Hypothalamus (tissue), 51 donors: ENCODE results near the gene WDR45B.
A peak's percentile ranks its signal among the peaks of the same experiment; 100 is the strongest.

ENCODE experiments used
- DNase-seq, 51 donors: peaks; one replicate each; lab custom pipeline; 2025; lab: John Stamatoyannopoulos, UW

Gene WDR45B

GRCh38 chr17:82648165-82648668, at the start of gene WDR45B:
Gene WDR45B, minus strand, starts transcription at chr17:82648444. Its CDS starts 104 bp downstream, at chr17:82648340.
- peak; percentile 26 to 97 (median 91) for DNase-seq

GRCh38 chr17:82697808-82698064, 49.5 kb upstream of the WDR45B start:
- DNase-seq, result no peak

- peak in 7 of 51 donors; percentile 19 to 60 (median 39) for DNase-seq
Measured at GRCh38 chr17:82696916-82697807, 48.9 kb upstream of the WDR45B start.

GRCh38 chr17:82696259-82696658, 48.0 kb upstream of the WDR45B start:
- DNase-seq, result no peak

- no peak for DNase-seq
Measured at GRCh38 chr17:82694647-82695046, 46.4 kb upstream of the WDR45B start.

GRCh38 chr17:82693168-82693867, 45.1 kb upstream of the WDR45B start:
- DNase-seq, result no peak

GRCh38 chr17:82692268-82692667, 44.0 kb upstream of the WDR45B start:
- no peak for DNase-seq

GRCh38 chr17:82691714-82692113, 43.5 kb upstream of the WDR45B start:
- no peak for DNase-seq

GRCh38 chr17:82690786-82691489, 42.7 kb upstream of the WDR45B start:
- DNase-seq, result peak in 24 of 51 donors; percentile 23 to 83 (median 48)

GRCh38 chr17:82689077-82689476, 40.8 kb upstream of the WDR45B start:
- peak in 2 of 51 donors; percentile 20 to 25 for DNase-seq

- no peak for DNase-seq
Measured at GRCh38 chr17:82687871-82688270, 39.6 kb upstream of the WDR45B start.

- peak in 25 of 51 donors; percentile 15 to 64 (median 46) for DNase-seq
Measured at GRCh38 chr17:82687375-82687861, 39.2 kb upstream of the WDR45B start.

GRCh38 chr17:82686366-82687324, 38.4 kb upstream of the WDR45B start:
- DNase-seq, result no peak

- DNase-seq, result no peak
Measured at GRCh38 chr17:82685291-82685690, 37.0 kb upstream of the WDR45B start.

GRCh38 chr17:82684228-82684841, 36.1 kb upstream of the WDR45B start:
- DNase-seq, result no peak

GRCh38 chr17:82683534-82683933, 35.3 kb upstream of the WDR45B start:
- DNase-seq, result no peak

GRCh38 chr17:82681547-82681946, 33.3 kb upstream of the WDR45B start:
- no peak for DNase-seq

- no peak for DNase-seq
Measured at GRCh38 chr17:82679586-82680465, 31.6 kb upstream of the WDR45B start.
